HG03457 (cell line): ENCODE results near the gene HNRNPA2B1.
A peak's percentile ranks its signal among the peaks of the same experiment; 100 is the strongest.

Experiments used
- ATAC-seq: cut with Tn5 transposase; IDR thresholded peaks from one replicate; pipeline ENCODE4 v1.9.1; 2021; ENCODE audit warnings: moderate number of reproducible peaks; ENCODE audit not compliant: unreplicated experiment

HNRNPA2B1 gene

DNA sequence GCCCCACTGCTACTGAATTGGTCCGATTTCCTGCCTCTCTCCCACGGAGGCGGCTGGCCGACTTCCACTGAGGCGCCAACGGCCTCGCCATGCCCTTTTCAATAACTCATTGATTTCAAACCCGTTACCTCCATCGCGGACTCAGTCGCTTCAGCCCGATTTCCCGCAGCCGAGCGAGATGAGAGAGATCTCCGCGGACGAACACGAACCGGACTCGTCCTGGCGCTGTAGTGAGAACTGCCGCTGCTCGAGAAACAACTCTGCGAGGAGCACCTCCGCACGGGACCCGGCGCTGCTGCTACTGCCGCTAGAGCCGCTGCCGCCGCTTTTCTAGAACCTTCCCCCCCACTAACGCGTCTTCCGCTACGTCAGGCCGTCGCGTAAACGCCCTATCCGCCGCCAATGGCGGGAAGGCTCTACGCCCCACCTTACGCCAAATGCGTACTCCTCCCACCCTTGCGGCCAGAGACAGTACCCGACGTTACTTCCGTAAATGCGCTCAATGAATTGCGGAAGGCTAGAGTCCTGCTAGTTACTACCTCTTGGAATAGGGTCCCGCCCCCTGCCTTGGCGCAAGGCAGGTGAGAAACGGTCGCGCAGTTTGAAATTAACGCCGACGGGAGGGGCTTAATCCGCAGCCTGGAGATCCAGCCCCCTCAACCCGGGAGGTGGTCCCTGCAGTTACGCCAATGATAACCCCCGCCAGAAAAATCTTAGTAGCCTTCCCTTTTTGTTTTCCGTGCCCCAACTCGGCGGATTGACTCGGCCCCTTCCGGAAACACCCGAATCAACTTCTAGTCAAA, at the start of gene HNRNPA2B1:
HNRNPA2B1 (minus strand) TSS at position 303 of the 803 bp plus-strand sequence; CDS start at position 134, 169 bp downstream.
- ATAC-seq: peak; percentile 55

DNA sequence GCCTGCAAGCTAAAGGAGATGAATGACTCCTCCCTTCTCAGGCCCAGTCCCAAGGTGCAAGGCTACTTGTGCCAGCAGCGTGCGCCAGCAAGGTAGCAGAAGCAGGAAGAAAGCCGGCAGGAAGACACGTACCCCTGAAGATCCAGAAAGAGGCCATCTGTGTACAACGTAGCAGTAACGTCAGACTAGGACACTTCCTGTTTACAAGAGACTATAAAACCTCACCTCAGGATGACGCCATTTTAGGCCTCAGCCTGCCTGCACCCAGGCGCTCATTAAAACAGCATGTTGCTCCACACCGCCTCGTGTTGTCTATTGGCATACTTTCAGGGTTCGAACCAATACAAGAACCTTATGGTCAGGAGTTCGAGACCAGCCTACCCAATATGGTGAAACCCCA, 49.7 kb upstream of the HNRNPA2B1 start:
- no peak for ATAC-seq

- ATAC-seq: no peak
Observed at GRCh38 chr7:26245150-26245549, 44.6 kb upstream of the HNRNPA2B1 start.

- no peak for ATAC-seq
Observed at GRCh38 chr7:26238032-26238431, 37.5 kb upstream of the HNRNPA2B1 start.

- ATAC-seq: no peak
Observed at GRCh38 chr7:26237035-26237807, 36.7 kb upstream of the HNRNPA2B1 start.

- ATAC-seq: no peak
Observed at GRCh38 chr7:26233902-26234511, 33.5 kb upstream of the HNRNPA2B1 start.

GRCh38 chr7:26227987-26228386, 27.4 kb upstream of the HNRNPA2B1 start:
- ATAC-seq: no peak

DNA sequence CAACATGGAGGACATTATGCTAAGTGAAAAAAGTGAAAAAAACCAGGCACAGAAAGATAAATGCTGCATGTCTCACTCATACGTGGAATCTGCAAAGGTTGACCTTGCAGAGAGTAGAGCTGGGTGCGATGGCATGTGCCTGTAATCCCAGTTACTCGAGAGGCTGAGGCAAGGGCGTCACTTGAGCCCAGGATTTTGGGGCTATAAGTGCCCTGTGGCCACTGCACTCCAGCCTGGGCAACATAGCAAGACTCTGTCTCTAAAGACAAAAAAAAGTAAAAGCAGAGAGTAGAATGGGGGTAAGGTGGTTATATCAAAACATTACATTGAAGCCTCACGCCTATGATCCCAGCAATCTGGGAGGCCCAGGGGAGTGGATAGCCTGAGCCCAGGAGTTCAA, 23.8 kb upstream of the HNRNPA2B1 start:
- ATAC-seq: no peak

- no peak for ATAC-seq
Observed at GRCh38 chr7:26216049-26216448, 15.5 kb upstream of the HNRNPA2B1 start.

DNA sequence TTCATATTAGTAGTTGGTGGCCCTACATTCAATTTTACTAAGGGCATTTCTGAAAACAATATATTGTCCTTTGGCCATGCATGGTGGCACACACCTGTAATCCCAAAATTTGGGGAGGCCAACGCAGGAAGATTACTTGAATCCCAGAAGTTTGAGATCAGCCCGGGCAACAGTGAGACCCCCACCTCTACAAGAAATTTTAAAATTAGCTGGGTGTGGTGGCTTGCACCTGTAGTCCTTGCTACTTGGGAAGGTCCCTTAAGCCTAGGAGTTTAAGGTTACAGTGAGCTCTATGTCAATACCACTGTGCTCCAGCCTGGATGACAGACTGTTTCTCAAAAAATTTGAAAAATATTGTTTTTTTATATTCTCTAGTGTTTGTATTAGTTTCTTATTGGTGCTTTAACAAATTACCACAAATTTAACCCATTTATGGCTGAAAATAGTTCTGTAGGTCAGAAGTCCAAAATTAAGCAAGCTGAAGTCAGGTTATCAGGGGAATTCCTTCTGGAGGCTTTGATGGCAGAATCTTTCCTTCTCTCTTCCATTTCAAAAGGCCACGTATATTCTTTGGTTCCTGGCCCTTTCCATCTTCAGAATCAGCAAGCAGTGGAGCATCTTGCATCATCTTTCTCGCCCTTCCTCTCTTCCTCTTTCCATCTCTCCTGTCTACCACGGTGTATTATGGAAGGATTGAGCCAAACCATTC, 13.4 kb upstream of the HNRNPA2B1 start:
- no peak for ATAC-seq

DNA sequence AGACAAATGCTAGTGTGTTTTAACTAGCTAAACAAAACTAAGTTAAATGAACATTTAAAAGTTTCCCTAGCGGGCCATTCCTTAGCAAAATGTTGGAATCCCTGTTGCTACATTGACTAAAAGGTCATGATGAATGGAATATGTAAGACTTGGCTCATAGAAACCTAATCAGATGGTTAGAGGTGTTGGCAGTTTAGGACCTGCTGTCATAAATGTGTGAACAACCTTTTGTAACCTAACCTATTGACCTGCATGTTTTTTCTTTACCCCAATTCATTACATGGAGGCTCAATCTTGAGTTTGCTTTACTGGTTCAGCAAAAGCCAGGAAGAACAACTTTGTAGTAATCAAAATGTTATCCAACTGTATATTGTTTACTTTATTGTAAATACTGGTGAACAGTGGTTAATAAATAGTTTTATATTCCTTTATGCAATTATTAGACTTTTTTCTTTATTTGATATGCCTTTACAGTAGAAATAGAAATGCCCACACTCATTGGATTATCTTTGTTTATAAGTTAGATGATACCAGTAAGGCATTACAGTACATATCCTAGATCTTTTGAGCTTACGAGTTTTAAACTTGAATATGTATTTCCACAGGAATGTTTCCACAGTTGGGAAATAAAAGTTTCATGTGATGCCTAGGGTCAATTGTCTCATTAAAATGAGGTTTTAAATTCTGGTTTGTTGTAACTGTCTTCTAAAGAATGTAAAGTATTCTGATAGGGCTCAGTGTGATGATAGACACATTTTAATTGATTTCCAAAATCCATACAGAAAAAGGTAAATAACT, 12.6 kb upstream of the HNRNPA2B1 start:
- ATAC-seq: no peak

GRCh38 chr7:26208040-26208439, 7.5 kb upstream of the HNRNPA2B1 start:
- no peak for ATAC-seq

DNA sequence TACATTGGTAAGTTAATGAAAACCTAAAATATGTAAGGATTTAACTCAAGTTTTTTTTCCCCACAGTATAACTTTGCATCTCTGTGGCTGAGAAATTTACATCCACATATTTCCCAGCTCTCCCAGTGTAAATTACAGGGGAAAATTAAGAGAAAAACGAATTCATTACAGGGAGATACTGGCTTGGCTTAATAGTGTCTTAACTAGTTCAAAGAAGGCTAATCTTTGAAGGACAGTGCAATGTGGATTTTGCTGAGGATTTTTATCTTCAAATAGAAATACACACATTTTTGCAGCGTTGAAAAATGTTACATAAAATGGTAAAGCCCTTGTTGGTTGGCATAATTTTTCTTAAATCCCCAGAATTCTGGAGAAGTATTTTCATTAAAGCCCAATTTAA, 2.5 kb upstream of the HNRNPA2B1 start:
- no peak for ATAC-seq

GRCh38 chr7:26202019-26202990, 1.8 kb upstream of the HNRNPA2B1 start:
- no peak for ATAC-seq

DNA sequence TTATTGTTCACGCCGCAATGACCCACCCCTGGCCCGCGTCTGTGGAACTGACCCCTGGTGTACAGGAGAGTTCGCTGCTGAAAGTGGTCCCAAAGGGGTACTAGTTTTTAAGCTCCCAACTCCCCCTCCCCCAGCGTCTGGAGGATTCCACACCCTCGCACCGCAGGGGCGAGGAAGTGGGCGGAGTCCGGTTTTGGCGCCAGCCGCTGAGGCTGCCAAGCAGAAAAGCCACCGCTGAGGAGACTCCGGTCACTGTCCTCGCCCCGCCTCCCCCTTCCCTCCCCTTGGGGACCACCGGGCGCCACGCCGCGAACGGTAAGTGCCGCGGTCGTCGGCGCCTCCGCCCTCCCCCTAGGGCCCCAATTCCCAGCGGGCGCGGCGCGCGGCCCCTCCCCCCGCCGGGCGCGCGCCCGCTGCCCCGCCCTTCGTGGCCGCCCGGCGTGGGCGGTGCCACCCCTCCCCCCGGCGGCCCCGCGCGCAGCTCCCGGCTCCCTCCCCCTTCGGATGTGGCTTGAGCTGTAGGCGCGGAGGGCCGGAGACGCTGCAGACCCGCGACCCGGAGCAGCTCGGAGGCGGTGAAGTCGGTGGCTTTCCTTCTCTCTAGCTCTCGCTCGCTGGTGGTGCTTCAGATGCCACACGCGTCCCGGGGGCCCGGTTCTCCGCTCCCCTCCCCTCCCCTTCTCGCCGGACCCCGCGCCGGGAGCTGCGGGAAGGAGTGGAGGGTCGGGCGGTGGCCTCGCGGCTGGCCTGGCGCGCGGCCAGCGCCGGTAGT, 887 bp upstream of the HNRNPA2B1 start, which contains the start of gene CBX3:
CBX3 (plus strand) TSS at position 499 of the 772 bp plus-strand sequence. CDS start 1,254 bp downstream, outside the sequence.
- ATAC-seq: peak; percentile 31

GRCh38 chr7:26200038-26200443, 505 bp downstream of the HNRNPA2B1 start:
- ATAC-seq: no peak

DNA sequence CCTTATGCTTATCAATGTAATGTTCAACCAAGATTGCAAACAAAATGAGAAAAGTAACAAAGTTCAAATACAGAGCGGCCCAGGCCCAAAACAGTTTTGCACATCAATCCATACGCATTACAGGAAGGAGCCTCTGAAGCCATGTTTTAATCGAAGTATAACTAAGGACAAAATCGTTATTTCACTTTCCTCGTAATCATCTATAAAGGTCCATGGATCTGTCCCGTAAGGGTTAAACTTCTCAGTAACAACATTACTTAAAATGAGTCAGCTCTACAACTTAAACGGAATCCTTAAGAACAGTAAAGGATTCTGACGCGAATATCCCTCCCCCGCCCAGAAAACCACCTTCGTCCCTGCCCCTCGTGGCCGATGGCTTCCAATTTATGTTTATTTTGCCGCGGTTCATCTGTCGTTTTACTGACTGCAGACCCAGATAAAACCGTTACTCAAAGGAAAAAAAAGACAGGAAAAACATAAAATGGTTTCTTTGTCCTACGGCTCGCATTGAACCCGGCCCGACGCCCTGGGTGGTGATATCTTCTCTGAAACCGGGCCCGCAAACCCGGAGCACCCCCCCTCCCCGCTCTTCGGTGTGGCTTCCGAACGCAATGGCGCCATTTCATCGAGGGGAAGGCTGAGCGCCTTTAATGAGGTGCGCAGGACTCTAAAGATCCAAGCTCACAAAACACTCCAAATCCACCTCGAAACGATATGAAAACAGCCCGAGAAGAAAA, 1.1 kb downstream of the HNRNPA2B1 start:
- ATAC-seq: no peak

GRCh38 chr7:26198781-26199169, 1.8 kb downstream of the HNRNPA2B1 start:
- ATAC-seq: no peak
